ENCODE results near the gene LRRC15.

LRRC15 gene

DNA sequence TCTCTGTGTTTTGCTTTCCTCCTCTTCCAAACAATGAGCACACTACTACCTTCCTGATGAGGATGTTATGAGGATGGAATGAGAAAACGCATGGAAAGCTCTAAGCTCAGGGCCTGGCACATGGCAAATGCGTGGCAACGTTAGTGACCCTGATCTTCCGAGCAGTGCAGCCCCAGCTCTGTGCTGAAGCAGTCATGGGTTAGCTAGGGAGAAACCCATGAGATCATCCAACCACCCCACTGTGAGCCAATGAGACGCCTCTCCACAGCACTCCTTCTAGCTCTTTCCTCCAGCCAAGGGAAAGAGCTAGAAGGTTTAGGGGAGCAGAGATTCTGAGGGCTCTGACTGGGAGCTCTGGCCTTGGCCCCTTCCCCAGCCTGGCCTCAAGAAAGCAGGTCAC is 22.9 kb downstream of the LRRC15 start:
- no CpG with 5 or more reads among the region's 5 CpGs for WGBS (ENCODE audit: extremely low coverage, insufficient coverage, insufficient read length)
- H4K12ac ChIP-seq (ENCODE audit: low read depth, low read length): no peak overlapping the region
- no peak for DNase-seq
- no peak overlapping the region for H3K4me3 ChIP-seq (ENCODE audit: low read depth, low read length)
- no peak overlapping the region for H4K8ac ChIP-seq (ENCODE audit: low read depth, low read length)
- no peak overlapping the region for H3K14ac ChIP-seq (ENCODE audit: low read length)
- no peak overlapping the region for H2BK5ac ChIP-seq (ENCODE audit: low read depth, low read length, poor library complexity)
- H4K91ac ChIP-seq (ENCODE audit: low read depth, low read length): no peak overlapping the region
- no peak overlapping the region for H2BK120ac ChIP-seq (ENCODE audit: insufficient read depth, low read length, poor library complexity)
- no peak overlapping the region for H3K4ac ChIP-seq (ENCODE audit: low read depth, low read length)
- H2AFZ ChIP-seq (ENCODE audit: insufficient read depth, low read length, poor library complexity): no peak overlapping the region
- no peaks in the 10 kb centered on the region for H3K27me3 ChIP-seq (ENCODE audit: insufficient read depth, low read length)
- no peaks in the 10 kb centered on the region for H3K36me3 ChIP-seq (ENCODE audit: control insufficient read depth in 1 of 2, insufficient read depth in 2 of 2, low read length in 2 of 2)
- H2BK12ac ChIP-seq (ENCODE audit: low read length): no peak overlapping the region
- no peak overlapping the region for H3K9ac ChIP-seq (ENCODE audit: low read length)
- H3K27ac ChIP-seq (ENCODE audit: low read depth, low read length): no peak overlapping the region
- peaks cover 2% of the 10 kb centered on the region for H3K79me2 ChIP-seq (ENCODE audit: control insufficient read depth, insufficient read depth, low read length, poor library complexity)
- no peaks in the 10 kb centered on the region for H3K79me1 ChIP-seq (ENCODE audit: low read length)
- no peak overlapping the region for H3K18ac ChIP-seq (ENCODE audit: low read length)
- H3K9me3 ChIP-seq (ENCODE audit: insufficient read depth, low read depth, low read length): no peaks in the 10 kb centered on the region
- no peak overlapping the region for H2AK5ac ChIP-seq (ENCODE audit: low read length)
- no peak overlapping the region for H3K23ac ChIP-seq (ENCODE audit: low read length)
- H3K4me1 ChIP-seq (ENCODE audit: control insufficient read depth in 1 of 2, insufficient read depth in 2 of 2, low read length in 2 of 2): no peaks in the 10 kb centered on the region
- H3K4me2 ChIP-seq (ENCODE audit: low read length): no peak overlapping the region

DNA sequence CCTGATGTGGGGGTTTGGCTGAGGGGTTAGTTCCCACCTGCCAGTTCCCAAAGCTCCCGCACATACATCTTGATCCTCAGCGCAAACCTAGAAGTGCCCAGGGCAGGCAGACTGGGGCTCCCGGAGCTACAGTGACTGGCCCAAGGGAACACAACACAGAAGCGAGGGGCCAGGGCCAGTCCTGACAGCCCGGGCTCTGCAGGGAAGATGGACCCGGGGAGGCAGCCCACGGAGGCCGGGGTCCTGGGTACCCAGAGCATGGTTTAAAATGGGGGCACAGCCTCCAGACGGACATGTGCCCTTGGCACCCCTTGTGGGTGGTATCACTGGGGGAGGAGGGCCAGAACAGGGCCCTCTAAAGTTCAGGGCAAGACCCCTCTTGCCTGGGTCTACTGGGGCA is 23.5 kb downstream of the LRRC15 start:
- Histone ChIP-seq H3K9ac (ENCODE audit: low read length) (no peak overlapping the region), H4K91ac (ENCODE audit: low read depth, low read length) (no peak overlapping the region), H3K4ac (ENCODE audit: low read depth, low read length) (no peak overlapping the region), H3K4me2 (ENCODE audit: low read length) (no peak overlapping the region), H3K27me3 (ENCODE audit: insufficient read depth, low read length) (no peaks in the 10 kb centered on the region), H4K8ac (ENCODE audit: low read depth, low read length) (no peak overlapping the region), H2BK5ac (ENCODE audit: low read depth, low read length, poor library complexity) (no peak overlapping the region), H3K36me3 (ENCODE audit: control insufficient read depth in 1 of 2, insufficient read depth in 2 of 2, low read length in 2 of 2) (no peaks in the 10 kb centered on the region), H3K9me3 (ENCODE audit: insufficient read depth, low read depth, low read length) (no peaks in the 10 kb centered on the region), H2AFZ (ENCODE audit: insufficient read depth, low read length, poor library complexity) (no peak overlapping the region), H3K18ac (ENCODE audit: low read length) (no peak overlapping the region), H3K14ac (ENCODE audit: low read length) (no peak overlapping the region), H2BK12ac (ENCODE audit: low read length) (no peak overlapping the region), H3K4me3 (ENCODE audit: low read depth, low read length) (no peak overlapping the region), H3K79me1 (ENCODE audit: low read length) (no peaks in the 10 kb centered on the region), H2BK120ac (ENCODE audit: insufficient read depth, low read length, poor library complexity) (no peak overlapping the region), H4K12ac (ENCODE audit: low read depth, low read length) (no peak overlapping the region), H3K23ac (ENCODE audit: low read length) (no peak overlapping the region), H3K27ac (ENCODE audit: low read depth, low read length) (no peak overlapping the region), H2AK5ac (ENCODE audit: low read length) (no peak overlapping the region), H3K4me1 (ENCODE audit: control insufficient read depth in 1 of 2, insufficient read depth in 2 of 2, low read length in 2 of 2) (no peaks in the 10 kb centered on the region), H3K79me2 (ENCODE audit: control insufficient read depth, insufficient read depth, low read length, poor library complexity) (peaks cover 2% of the 10 kb centered on the region)
- WGBS (ENCODE audit: extremely low coverage, insufficient coverage, insufficient read length): no CpG with 5 or more reads among the region's 9 CpGs
- no peak for DNase-seq

DNA sequence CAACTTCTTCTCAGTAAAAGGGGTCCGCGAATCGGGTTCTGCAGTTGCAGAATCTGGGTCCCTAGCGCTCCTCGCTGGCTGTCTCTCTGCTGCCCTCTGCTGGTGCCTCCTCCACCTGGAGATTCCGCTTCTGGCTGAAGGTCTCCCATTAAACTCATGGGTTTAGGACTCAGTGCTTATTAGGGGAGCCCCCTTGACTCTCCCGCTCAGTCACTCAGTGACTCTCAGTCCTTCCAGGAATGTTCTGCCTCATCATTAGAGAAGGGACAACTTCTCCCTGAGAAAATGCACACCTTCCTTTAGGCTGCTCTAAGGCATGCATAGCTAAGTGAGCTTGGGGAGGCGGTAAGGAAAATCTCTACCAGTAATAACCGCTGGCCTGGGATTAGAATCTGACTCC is 25.5 kb downstream of the LRRC15 start:
- Histone ChIP-seq H3K27ac (ENCODE audit: low read depth, low read length) (no peak overlapping the region), H3K27me3 (ENCODE audit: insufficient read depth, low read length) (no peaks in the 10 kb centered on the region), H2AK5ac (ENCODE audit: low read length) (no peak overlapping the region), H4K8ac (ENCODE audit: low read depth, low read length) (no peak overlapping the region), H2BK5ac (ENCODE audit: low read depth, low read length, poor library complexity) (no peak overlapping the region), H3K4ac (ENCODE audit: low read depth, low read length) (no peak overlapping the region), H3K79me2 (ENCODE audit: control insufficient read depth, insufficient read depth, low read length, poor library complexity) (no peaks in the 10 kb centered on the region), H3K9me3 (ENCODE audit: insufficient read depth, low read depth, low read length) (no peaks in the 10 kb centered on the region), H3K4me1 (ENCODE audit: control insufficient read depth in 1 of 2, insufficient read depth in 2 of 2, low read length in 2 of 2) (no peaks in the 10 kb centered on the region), H4K91ac (ENCODE audit: low read depth, low read length) (no peak overlapping the region), H2BK120ac (ENCODE audit: insufficient read depth, low read length, poor library complexity) (no peak overlapping the region), H2AFZ (ENCODE audit: insufficient read depth, low read length, poor library complexity) (no peak overlapping the region), H3K4me3 (ENCODE audit: low read depth, low read length) (no peak overlapping the region), H3K4me2 (ENCODE audit: low read length) (no peak overlapping the region), H3K18ac (ENCODE audit: low read length) (no peak overlapping the region), H3K79me1 (ENCODE audit: low read length) (no peaks in the 10 kb centered on the region), H3K9ac (ENCODE audit: low read length) (no peak overlapping the region), H4K12ac (ENCODE audit: low read depth, low read length) (no peak overlapping the region), H3K23ac (ENCODE audit: low read length) (no peak overlapping the region), H2BK12ac (ENCODE audit: low read length) (no peak overlapping the region), H3K36me3 (ENCODE audit: control insufficient read depth in 1 of 2, insufficient read depth in 2 of 2, low read length in 2 of 2) (no peaks in the 10 kb centered on the region), H3K14ac (ENCODE audit: low read length) (no peak overlapping the region)
- WGBS (ENCODE audit: extremely low coverage, insufficient coverage, insufficient read length): no CpG with 5 or more reads among the region's 9 CpGs
- DNase-seq: peak; percentile 41 to 76

DNA sequence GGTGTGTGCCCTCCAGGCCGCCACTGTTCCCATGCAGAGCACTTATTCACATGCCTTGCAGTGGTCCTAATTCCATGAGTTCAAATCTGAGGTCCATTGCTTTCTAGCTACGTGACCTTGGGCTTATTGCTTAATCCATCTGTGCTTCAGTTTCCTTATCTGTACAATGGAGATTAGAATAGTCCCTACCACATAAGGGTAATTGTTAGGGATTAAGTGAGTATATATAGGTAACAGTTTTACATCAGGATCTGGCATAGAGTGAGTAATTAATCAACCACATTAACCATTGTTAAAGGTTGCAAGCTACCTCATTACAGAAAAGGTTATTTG is 26.0 kb downstream of the LRRC15 start:
- Histone ChIP-seq H3K18ac (ENCODE audit: low read length) (no peak overlapping the region), H3K27me3 (ENCODE audit: insufficient read depth, low read length) (no peaks in the 10 kb centered on the region), H3K36me3 (ENCODE audit: control insufficient read depth in 1 of 2, insufficient read depth in 2 of 2, low read length in 2 of 2) (no peaks in the 10 kb centered on the region), H2BK5ac (ENCODE audit: low read depth, low read length, poor library complexity) (no peak overlapping the region), H3K79me2 (ENCODE audit: control insufficient read depth, insufficient read depth, low read length, poor library complexity) (no peaks in the 10 kb centered on the region), H3K79me1 (ENCODE audit: low read length) (no peaks in the 10 kb centered on the region), H2BK12ac (ENCODE audit: low read length) (no peak overlapping the region), H3K9me3 (ENCODE audit: insufficient read depth, low read depth, low read length) (no peaks in the 10 kb centered on the region), H2AK5ac (ENCODE audit: low read length) (no peak overlapping the region), H2BK120ac (ENCODE audit: insufficient read depth, low read length, poor library complexity) (no peak overlapping the region), H4K12ac (ENCODE audit: low read depth, low read length) (no peak overlapping the region), H3K9ac (ENCODE audit: low read length) (no peak overlapping the region), H4K8ac (ENCODE audit: low read depth, low read length) (no peak overlapping the region), H3K4ac (ENCODE audit: low read depth, low read length) (no peak overlapping the region), H3K4me3 (ENCODE audit: low read depth, low read length) (no peak overlapping the region), H3K4me2 (ENCODE audit: low read length) (no peak overlapping the region), H3K27ac (ENCODE audit: low read depth, low read length) (no peak overlapping the region), H2AFZ (ENCODE audit: insufficient read depth, low read length, poor library complexity) (no peak overlapping the region), H3K4me1 (ENCODE audit: control insufficient read depth in 1 of 2, insufficient read depth in 2 of 2, low read length in 2 of 2) (no peaks in the 10 kb centered on the region), H4K91ac (ENCODE audit: low read depth, low read length) (no peak overlapping the region), H3K14ac (ENCODE audit: low read length) (no peak overlapping the region), H3K23ac (ENCODE audit: low read length) (no peak overlapping the region)
- peak in 1 of 2 donors; percentile 60 for DNase-seq
- no CpG with 5 or more reads among the region's 2 CpGs for WGBS (ENCODE audit: extremely low coverage, insufficient coverage, insufficient read length)

Measured in trophoblast cell (in vitro differentiated cells and primary cell).